Aorta (tissue), 5 donors: ENCODE measurements around the gene PLEKHO1. TPM values are rescaled to one million over a fixed set of nuclear protein-coding genes. Genes with fewer than 3 reads are reported as not detected.
"Not testable (repeated sequence)": the region's sequence is repeated elsewhere in the genome, so short reads cannot be mapped to it uniquely, and the experiment has no call there.

Experiments
- ATAC-seq: fragments of 200-7000 bp; cut with Tn5 transposase; one replicate; pipeline ENCODE4 v1.9.1; 2022; ENCODE audit warnings: moderate library complexity; ENCODE audit not compliant: low FRiP score
- DNase-seq, 2 donors: peaks; one replicate each; pipeline ENCODE4 v3.0.0-alpha.2; 2020
- H3K27ac ChIP-seq, 2 donors: one replicate each; pipeline ENCODE4 v1.5.1; 2013; ENCODE audit warnings: low read length in 2 of 2, mild to moderate bottlenecking in 2 of 2, moderate library complexity in 2 of 2, control low read depth in 1 of 2, inconsistent platforms in 1 of 2, low read depth in 1 of 2
- H3K27me3 ChIP-seq, 2 donors: one replicate each; pipeline ENCODE4 v1.6.1; 2013; ENCODE audit warnings: control low read depth in 1 of 2, low read length in 1 of 2, mild to moderate bottlenecking in 1 of 2, moderate library complexity in 1 of 2; ENCODE audit not compliant: insufficient read depth in 2 of 2, control insufficient read depth in 1 of 2
- H3K36me3 ChIP-seq, 2 donors: one replicate each; pipeline ENCODE4 v1.6.1; 2013; ENCODE audit warnings: control low read depth in 1 of 2, low read length in 1 of 2, mild to moderate bottlenecking in 1 of 2; ENCODE audit not compliant: insufficient read depth in 2 of 2, control insufficient read depth in 1 of 2
- H3K4me1 ChIP-seq, 2 donors: one replicate each; pipeline ENCODE4 v1.6.1; 2013; ENCODE audit warnings: low read length in 2 of 2, control low read depth in 1 of 2, mild to moderate bottlenecking in 1 of 2, moderate library complexity in 1 of 2; ENCODE audit not compliant: insufficient read depth in 2 of 2, control insufficient read depth in 1 of 2
- H3K4me3 ChIP-seq, 2 donors: one replicate each; pipeline ENCODE4 v1.5.1; 2013; ENCODE audit warnings: low read length in 2 of 2, control low read depth in 1 of 2, mild to moderate bottlenecking in 1 of 2
- H3K9me3 ChIP-seq: one replicate; pipeline ENCODE4 v1.6.1; 2013; ENCODE audit warnings: mild to moderate bottlenecking, low read length; ENCODE audit not compliant: control insufficient read depth
- WGBS, 2 donors: extraction: QIAGEN DNeasy Blood & Tissue Kit; methylation state at CpG; one replicate each; pipeline ENCODE4 v1.1.7; 2013; 5-methylcytosine and 5-hydroxymethylcytosine counted together
- intact Hi-C, 2 donors: fragments of 100-400 bp; cut with DNase I; formaldehyde crosslinking; loops; one replicate each; pipeline versions ENCODE4 v1.14.2 to v1.15.0; 2022
- polyA plus RNA-seq, 2 donors: library from polyadenylated mRNA; stranded (reverse); fragments of 200-250 nt; gene quantifications; one replicate each; pipeline ENCODE4 v1.2.3, GENCODE V29; 2013
- total RNA-seq, 2 donors: library from RNA; stranded (reverse); fragmentation: NEBNext Ultra II Directional; extraction: Animal tissue kit (Norgen Biotek cat#: 25700); gene quantifications; one replicate each; pipeline ENCODE4 v1.2.1, GENCODE V29; 2021
- donor health status: healthy with polysubstance abuse.
- donor health status: Bipolar disorder and iron deficiency.
- donor health status: DM: no; HTN: no; CAD: no.
- donor health status: DM: no; HTN: no; CAD: no.
- donor health status: DM: yes; HTN: yes; CAD: no.

The PLEKHO1 gene
- total and polyA plus RNA-seq, 4 donors, result 56.6 to 146 (median 118) TPM

GRCh38 chr1:150121236-150121862, 28.4 kb upstream of the PLEKHO1 start:
- intact Hi-C loops, result no loop called here
- Histone ChIP-seq H3K9me3 (no peaks in the 10 kb centered on the region), H3K27ac (no peak overlapping the region), H3K4me1 (no peaks in the 10 kb centered on the region), H3K4me3 (no peak overlapping the region), H3K36me3 (no peaks in the 10 kb centered on the region), H3K27me3 (no peaks in the 10 kb centered on the region)
- 19 to 38% methylated on average over 1 of the region's 1 CpG for WGBS, 2 donors
- DNase-seq, result no peak
- no peak for ATAC-seq

GRCh38 chr1:150126811-150127210, 22.9 kb upstream of the PLEKHO1 start:
- no peaks in the 10 kb centered on the region for H3K36me3 ChIP-seq
- DNase-seq (no peak), ATAC-seq (no peak)
- no peaks in the 10 kb centered on the region for H3K4me1 ChIP-seq
- no peaks in the 10 kb centered on the region for H3K27me3 ChIP-seq
- 85 to 90% methylated on average over 2 of the region's 2 CpGs for WGBS, 2 donors
- no peak overlapping the region for H3K4me3 ChIP-seq
- H3K27ac ChIP-seq, result no peak overlapping the region
- intact Hi-C loops, result no loop called here
- no peaks in the 10 kb centered on the region for H3K9me3 ChIP-seq

GRCh38 chr1:150127464-150127863, 22.3 kb upstream of the PLEKHO1 start:
- intact Hi-C loops, result no loop called here
- DNase-seq (no peak), ATAC-seq (no peak)
- H3K9me3 ChIP-seq, result no peaks in the 10 kb centered on the region
- no peaks in the 10 kb centered on the region for H3K27me3 ChIP-seq
- no peak overlapping the region for H3K27ac ChIP-seq
- H3K36me3 ChIP-seq, result no peaks in the 10 kb centered on the region
- no peaks in the 10 kb centered on the region for H3K4me1 ChIP-seq
- no peak overlapping the region for H3K4me3 ChIP-seq

- Histone ChIP-seq H3K4me1 (no peaks in the 10 kb centered on the region), H3K9me3 (no peaks in the 10 kb centered on the region), H3K27me3 (no peaks in the 10 kb centered on the region), H3K36me3 (no peaks in the 10 kb centered on the region), H3K4me3 (no peak overlapping the region), H3K27ac (no peak overlapping the region)
- ATAC-seq (no peak), DNase-seq (no peak)
- 96 to 97% methylated on average over 7 of the region's 7 CpGs for WGBS, 2 donors
- intact Hi-C loops, result no loop called here
These were observed 21.8 kb upstream of the PLEKHO1 start for GRCh38 chr1:150127868-150128267.

GRCh38 chr1:150132372-150132771, 17.3 kb upstream of the PLEKHO1 start:
- intact Hi-C loops, result no loop called here
- 88 to 93% methylated on average over 1 of the region's 1 CpG for WGBS, 2 donors
- Histone ChIP-seq H3K27ac (no peak overlapping the region), H3K4me3 (no peak overlapping the region), H3K27me3 (no peaks in the 10 kb centered on the region), H3K36me3 (no peaks in the 10 kb centered on the region), H3K4me1 (no peaks in the 10 kb centered on the region), H3K9me3 (no peaks in the 10 kb centered on the region)
- DNase-seq, result no peak
- ATAC-seq, result no peak

GRCh38 chr1:150134537-150134936, 15.2 kb upstream of the PLEKHO1 start:
- Histone ChIP-seq H3K27me3 (no peaks in the 10 kb centered on the region), H3K27ac (no peak overlapping the region), H3K4me3 (no peak overlapping the region), H3K36me3 (no peaks in the 10 kb centered on the region), H3K9me3 (no peaks in the 10 kb centered on the region), H3K4me1 (no peaks in the 10 kb centered on the region)
- intact Hi-C loops, result no loop called here
- ATAC-seq (no peak), DNase-seq (no peak)
- 94 to 96% methylated on average over 1 of the region's 1 CpG for WGBS, 2 donors

- WGBS, 2 donors, result 82 to 85% methylated on average over 6 of the region's 6 CpGs
- intact Hi-C loops, DNase-seq, H3K9me3 ChIP-seq, ATAC-seq, H3K4me3 ChIP-seq, H3K27ac ChIP-seq, H3K36me3 ChIP-seq, H3K27me3 ChIP-seq, H3K4me1 ChIP-seq: not testable (repeated sequence)
These were observed 14.3 kb upstream of the PLEKHO1 start for GRCh38 chr1:150135400-150135799.

GRCh38 chr1:150138044-150138443, 11.7 kb upstream of the PLEKHO1 start:
- intact Hi-C loops, result no loop called here
- Histone ChIP-seq H3K27me3 (no peaks in the 10 kb centered on the region), H3K36me3 (no peaks in the 10 kb centered on the region), H3K9me3 (no peaks in the 10 kb centered on the region), H3K27ac (no peak overlapping the region), H3K4me1 (no peaks in the 10 kb centered on the region), H3K4me3 (no peak overlapping the region)
- DNase-seq, result no peak
- WGBS, 2 donors, result 33 to 40% methylated on average over 5 of the region's 5 CpGs
- ATAC-seq, result no peak

- no peaks in the 10 kb centered on the region for H3K27me3 ChIP-seq
- DNase-seq, result no peak
- intact Hi-C loops, result no loop called here
- no peaks in the 10 kb centered on the region for H3K9me3 ChIP-seq
- ATAC-seq, result no peak
- peaks cover 0 to 2% of the 10 kb centered on the region in 2 donors for H3K36me3 ChIP-seq
- H3K4me1 ChIP-seq, result peaks cover 0 to 2% of the 10 kb centered on the region in 2 donors
- H3K27ac ChIP-seq, result no peak overlapping the region
- H3K4me3 ChIP-seq, result no peak overlapping the region
These were observed 8.3 kb upstream of the PLEKHO1 start for GRCh38 chr1:150141452-150141851.
